ENCODE measurements around the gene HTT-AS. TPM values are rescaled to one million over a fixed set of nuclear protein-coding genes. Genes with fewer than 3 reads are reported as not detected.

HTT-AS gene
- total and polyA plus RNA-seq, 2 of the 13 experiments (the other 11 are each of a cell fraction or from before 2014, with no cell fraction given): not detected

DNA sequence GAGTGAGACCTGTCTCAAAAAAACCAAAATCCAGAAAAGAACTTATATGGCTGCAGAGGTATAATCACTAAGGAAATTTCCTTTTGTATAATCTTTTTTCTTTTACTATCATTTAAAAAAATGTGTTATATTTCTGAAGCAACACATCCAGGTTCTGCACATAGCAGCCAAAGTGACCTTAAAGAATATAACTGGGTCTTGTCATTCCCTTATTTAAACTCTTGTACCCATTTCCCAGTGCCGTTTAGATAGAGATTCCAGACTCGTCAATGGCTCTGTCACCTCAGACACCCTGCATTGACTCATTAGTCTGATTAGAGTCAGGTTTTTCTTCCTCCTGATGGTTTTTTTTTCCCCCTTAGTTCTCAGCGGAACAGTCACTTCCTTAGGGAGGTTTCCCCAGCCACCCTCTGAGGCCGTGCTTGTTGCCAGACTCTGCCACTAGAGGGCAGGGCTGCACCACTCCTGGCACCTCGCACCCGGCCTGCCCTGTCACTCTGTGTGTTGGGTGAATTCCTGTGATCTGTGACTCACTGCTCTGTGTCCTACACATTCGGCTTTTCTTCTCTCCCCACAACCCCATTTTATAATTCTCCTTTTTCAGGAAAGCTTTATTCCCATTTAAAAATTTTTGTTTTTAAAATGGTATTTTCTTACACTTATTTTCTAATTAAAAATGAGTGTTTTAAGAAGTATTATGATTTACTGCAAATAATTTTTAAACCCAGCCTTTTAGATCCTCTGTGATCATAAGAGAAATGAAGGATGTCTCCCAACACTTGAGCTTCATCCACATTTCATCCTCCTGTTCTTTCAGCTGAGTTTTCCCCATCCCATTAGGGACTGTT lies 32.2 kb upstream of the HTT-AS start (continued):
- TF ChIP-seq, protein P1, sequence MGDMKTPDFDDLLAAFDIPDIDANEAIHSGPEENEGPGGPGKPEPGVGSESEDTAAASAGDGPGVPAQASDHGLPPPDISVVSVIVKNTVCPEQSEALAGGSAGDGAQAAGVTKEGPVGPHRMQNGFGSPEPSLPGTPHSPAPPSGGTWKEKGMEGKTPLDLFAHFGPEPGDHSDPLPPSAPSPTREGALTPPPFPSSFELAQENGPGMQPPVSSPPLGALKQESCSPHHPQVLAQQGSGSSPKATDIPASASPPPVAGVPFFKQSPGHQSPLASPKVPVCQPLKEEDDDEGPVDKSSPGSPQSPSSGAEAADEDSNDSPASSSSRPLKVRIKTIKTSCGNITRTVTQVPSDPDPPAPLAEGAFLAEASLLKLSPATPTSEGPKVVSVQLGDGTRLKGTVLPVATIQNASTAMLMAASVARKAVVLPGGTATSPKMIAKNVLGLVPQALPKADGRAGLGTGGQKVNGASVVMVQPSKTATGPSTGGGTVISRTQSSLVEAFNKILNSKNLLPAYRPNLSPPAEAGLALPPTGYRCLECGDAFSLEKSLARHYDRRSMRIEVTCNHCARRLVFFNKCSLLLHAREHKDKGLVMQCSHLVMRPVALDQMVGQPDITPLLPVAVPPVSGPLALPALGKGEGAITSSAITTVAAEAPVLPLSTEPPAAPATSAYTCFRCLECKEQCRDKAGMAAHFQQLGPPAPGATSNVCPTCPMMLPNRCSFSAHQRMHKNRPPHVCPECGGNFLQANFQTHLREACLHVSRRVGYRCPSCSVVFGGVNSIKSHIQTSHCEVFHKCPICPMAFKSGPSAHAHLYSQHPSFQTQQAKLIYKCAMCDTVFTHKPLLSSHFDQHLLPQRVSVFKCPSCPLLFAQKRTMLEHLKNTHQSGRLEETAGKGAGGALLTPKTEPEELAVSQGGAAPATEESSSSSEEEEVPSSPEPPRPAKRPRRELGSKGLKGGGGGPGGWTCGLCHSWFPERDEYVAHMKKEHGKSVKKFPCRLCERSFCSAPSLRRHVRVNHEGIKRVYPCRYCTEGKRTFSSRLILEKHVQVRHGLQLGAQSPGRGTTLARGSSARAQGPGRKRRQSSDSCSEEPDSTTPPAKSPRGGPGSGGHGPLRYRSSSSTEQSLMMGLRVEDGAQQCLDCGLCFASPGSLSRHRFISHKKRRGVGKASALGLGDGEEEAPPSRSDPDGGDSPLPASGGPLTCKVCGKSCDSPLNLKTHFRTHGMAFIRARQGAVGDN (CRISPR knock-in tag; IDR thresholded peaks at IDR 0.05): peak; percentile 50
- TF ChIP-seq FOXA1 (IDR thresholded peaks at IDR 0.05): no peak
- 0 out of 2 replicates have a peak, but pooled peaks have one; percentile 11 for TF ChIP-seq FOXA1 (CRISPR knock-in tag; IDR thresholded peaks at IDR 0.05)
- no peak for TF ChIP-seq ZNF292 (CRISPR knock-in tag; IDR thresholded peaks at IDR 0.05; ENCODE audit: borderline replicate concordance, low read depth)
- TF ChIP-seq ZNF343 (CRISPR knock-in tag; IDR thresholded peaks at IDR 0.05): no peak
- no peak for TF ChIP-seq ISL2 (CRISPR knock-in tag; IDR thresholded peaks at IDR 0.05)
- no peak for TF ChIP-seq CREM (IDR thresholded peaks at IDR 0.05)
- no peak for TF ChIP-seq CREM (CRISPR knock-in tag; IDR thresholded peaks at IDR 0.05)
- TF ChIP-seq, protein P2, sequence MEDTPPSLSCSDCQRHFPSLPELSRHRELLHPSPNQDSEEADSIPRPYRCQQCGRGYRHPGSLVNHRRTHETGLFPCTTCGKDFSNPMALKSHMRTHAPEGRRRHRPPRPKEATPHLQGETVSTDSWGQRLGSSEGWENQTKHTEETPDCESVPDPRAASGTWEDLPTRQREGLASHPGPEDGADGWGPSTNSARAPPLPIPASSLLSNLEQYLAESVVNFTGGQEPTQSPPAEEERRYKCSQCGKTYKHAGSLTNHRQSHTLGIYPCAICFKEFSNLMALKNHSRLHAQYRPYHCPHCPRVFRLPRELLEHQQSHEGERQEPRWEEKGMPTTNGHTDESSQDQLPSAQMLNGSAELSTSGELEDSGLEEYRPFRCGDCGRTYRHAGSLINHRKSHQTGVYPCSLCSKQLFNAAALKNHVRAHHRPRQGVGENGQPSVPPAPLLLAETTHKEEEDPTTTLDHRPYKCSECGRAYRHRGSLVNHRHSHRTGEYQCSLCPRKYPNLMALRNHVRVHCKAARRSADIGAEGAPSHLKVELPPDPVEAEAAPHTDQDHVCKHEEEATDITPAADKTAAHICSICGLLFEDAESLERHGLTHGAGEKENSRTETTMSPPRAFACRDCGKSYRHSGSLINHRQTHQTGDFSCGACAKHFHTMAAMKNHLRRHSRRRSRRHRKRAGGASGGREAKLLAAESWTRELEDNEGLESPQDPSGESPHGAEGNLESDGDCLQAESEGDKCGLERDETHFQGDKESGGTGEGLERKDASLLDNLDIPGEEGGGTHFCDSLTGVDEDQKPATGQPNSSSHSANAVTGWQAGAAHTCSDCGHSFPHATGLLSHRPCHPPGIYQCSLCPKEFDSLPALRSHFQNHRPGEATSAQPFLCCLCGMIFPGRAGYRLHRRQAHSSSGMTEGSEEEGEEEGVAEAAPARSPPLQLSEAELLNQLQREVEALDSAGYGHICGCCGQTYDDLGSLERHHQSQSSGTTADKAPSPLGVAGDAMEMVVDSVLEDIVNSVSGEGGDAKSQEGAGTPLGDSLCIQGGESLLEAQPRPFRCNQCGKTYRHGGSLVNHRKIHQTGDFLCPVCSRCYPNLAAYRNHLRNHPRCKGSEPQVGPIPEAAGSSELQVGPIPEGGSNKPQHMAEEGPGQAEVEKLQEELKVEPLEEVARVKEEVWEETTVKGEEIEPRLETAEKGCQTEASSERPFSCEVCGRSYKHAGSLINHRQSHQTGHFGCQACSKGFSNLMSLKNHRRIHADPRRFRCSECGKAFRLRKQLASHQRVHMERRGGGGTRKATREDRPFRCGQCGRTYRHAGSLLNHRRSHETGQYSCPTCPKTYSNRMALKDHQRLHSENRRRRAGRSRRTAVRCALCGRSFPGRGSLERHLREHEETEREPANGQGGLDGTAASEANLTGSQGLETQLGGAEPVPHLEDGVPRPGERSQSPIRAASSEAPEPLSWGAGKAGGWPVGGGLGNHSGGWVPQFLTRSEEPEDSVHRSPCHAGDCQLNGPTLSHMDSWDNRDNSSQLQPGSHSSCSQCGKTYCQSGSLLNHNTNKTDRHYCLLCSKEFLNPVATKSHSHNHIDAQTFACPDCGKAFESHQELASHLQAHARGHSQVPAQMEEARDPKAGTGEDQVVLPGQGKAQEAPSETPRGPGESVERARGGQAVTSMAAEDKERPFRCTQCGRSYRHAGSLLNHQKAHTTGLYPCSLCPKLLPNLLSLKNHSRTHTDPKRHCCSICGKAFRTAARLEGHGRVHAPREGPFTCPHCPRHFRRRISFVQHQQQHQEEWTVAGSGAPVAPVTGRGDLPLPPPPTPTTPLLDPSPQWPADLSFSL (CRISPR knock-in tag; IDR thresholded peaks at IDR 0.05): no peak
- TF ChIP-seq, protein P3, sequence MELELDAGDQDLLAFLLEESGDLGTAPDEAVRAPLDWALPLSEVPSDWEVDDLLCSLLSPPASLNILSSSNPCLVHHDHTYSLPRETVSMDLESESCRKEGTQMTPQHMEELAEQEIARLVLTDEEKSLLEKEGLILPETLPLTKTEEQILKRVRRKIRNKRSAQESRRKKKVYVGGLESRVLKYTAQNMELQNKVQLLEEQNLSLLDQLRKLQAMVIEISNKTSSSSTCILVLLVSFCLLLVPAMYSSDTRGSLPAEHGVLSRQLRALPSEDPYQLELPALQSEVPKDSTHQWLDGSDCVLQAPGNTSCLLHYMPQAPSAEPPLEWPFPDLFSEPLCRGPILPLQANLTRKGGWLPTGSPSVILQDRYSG (CRISPR knock-in tag; IDR thresholded peaks at IDR 0.05): no peak
- TF ChIP-seq XRCC5 (optimal IDR thresholded peaks at IDR 0.05; ENCODE audit: low read length): peak; percentile 87
- TF ChIP-seq, protein P4, sequence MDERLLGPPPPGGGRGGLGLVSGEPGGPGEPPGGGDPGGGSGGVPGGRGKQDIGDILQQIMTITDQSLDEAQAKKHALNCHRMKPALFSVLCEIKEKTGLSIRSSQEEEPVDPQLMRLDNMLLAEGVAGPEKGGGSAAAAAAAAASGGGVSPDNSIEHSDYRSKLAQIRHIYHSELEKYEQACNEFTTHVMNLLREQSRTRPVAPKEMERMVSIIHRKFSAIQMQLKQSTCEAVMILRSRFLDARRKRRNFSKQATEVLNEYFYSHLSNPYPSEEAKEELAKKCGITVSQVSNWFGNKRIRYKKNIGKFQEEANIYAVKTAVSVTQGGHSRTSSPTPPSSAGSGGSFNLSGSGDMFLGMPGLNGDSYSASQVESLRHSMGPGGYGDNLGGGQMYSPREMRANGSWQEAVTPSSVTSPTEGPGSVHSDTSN (CRISPR knock-in tag; IDR thresholded peaks at IDR 0.05): peak; percentile 63; the same call in 1 of the 2 replicates
- TF ChIP-seq, protein P5, sequence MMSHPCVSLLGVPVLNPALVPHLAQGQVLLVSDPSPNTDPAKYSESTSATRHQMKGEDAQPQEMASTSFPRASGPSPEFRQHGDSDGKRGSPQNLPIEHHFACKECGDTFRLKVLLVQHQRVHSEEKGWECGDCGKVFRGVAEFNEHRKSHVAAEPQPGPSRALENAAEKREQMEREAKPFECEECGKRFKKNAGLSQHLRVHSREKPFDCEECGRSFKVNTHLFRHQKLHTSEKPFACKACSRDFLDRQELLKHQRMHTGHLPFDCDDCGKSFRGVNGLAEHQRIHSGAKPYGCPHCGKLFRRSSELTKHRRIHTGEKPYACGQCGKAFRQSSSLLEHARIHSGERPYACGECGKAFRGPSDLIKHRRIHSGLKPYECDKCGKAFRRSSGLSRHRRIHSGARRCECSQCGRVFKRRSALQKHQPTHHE (CRISPR knock-in tag; IDR thresholded peaks at IDR 0.05; ENCODE audit: borderline replicate concordance): no peak
- TF ChIP-seq MIER2 (CRISPR knock-in tag; IDR thresholded peaks at IDR 0.05): no peak
